Brain microvascular endothelial cell (primary cell): ENCODE results near the gene AATF.

Experiments used
- DNase-seq: peaks from one replicate; pipeline ENCODE4 v3.0.0-alpha.2; 2020
- H3K27ac ChIP-seq: fragments of 250-450 bp; sonication (Bioruptor Pico); 2 replicates; pipeline ENCODE4 v1.5.1; 2020; ENCODE audit warnings: mild to moderate bottlenecking, moderate library complexity
- H3K27me3 ChIP-seq: fragments of 250-450 bp; sonication (Bioruptor Pico); replicated peaks from 2 replicates; pipeline ENCODE4 v1.5.1; 2020; ENCODE audit warnings: mild to moderate bottlenecking
- H3K36me3 ChIP-seq: fragments of 250-450 bp; sonication (Bioruptor Pico); replicated peaks from 2 replicates; pipeline ENCODE4 v1.5.1; 2020; ENCODE audit warnings: mild to moderate bottlenecking
- H3K4me3 ChIP-seq: 2 replicates; pipeline ENCODE4 v1.5.1; 2011; ENCODE audit warnings: low read depth, mild to moderate bottlenecking, control low read depth, low read length, moderate library complexity
- in situ Hi-C: cut with HindIII; loops from 2 replicates; pipeline ENCODE4 v1.10.0; 2017; ENCODE audit warnings: low sequenced_read_pairs, low pct_ligation_motif_present
- TF ChIP-seq, protein P1 (sequence below): IDR thresholded peaks from 2 replicates; pipeline ENCODE4 v1.5.1; 2011; ENCODE audit warnings: low read depth, mild to moderate bottlenecking, moderate library complexity, low read length, control low read depth, inconsistent platforms; ENCODE audit errors: missing control alignments

AATF gene

DNA sequence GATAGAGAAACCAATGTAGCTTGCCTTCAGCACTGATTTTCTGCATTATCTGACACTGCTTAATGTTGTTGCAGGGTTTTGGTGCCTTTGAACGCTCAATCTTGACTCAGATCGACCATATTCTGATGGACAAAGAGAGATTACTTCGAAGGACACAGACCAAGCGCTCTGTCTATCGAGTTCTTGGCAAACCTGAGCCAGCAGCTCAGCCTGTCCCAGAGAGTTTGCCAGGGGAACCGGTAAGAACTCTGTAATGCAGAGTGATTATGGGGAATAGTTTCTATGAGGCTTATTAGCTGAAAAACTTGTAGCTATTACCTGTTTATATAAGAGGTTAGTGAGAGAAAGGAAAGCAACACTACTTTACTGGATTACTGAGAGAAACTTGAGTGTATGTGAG is 40.4 kb downstream of the AATF start:
- H3K4me3 ChIP-seq = no peak overlapping the region
- no peaks in the 10 kb centered on the region for H3K27me3 ChIP-seq
- in situ Hi-C loops = no loop called here
- H3K36me3 ChIP-seq = peaks cover 7% of the 10 kb centered on the region
- TF ChIP-seq, protein P1, sequence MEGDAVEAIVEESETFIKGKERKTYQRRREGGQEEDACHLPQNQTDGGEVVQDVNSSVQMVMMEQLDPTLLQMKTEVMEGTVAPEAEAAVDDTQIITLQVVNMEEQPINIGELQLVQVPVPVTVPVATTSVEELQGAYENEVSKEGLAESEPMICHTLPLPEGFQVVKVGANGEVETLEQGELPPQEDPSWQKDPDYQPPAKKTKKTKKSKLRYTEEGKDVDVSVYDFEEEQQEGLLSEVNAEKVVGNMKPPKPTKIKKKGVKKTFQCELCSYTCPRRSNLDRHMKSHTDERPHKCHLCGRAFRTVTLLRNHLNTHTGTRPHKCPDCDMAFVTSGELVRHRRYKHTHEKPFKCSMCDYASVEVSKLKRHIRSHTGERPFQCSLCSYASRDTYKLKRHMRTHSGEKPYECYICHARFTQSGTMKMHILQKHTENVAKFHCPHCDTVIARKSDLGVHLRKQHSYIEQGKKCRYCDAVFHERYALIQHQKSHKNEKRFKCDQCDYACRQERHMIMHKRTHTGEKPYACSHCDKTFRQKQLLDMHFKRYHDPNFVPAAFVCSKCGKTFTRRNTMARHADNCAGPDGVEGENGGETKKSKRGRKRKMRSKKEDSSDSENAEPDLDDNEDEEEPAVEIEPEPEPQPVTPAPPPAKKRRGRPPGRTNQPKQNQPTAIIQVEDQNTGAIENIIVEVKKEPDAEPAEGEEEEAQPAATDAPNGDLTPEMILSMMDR = no peak
- no peak overlapping the region for H3K27ac ChIP-seq
- no peak for DNase-seq

DNA sequence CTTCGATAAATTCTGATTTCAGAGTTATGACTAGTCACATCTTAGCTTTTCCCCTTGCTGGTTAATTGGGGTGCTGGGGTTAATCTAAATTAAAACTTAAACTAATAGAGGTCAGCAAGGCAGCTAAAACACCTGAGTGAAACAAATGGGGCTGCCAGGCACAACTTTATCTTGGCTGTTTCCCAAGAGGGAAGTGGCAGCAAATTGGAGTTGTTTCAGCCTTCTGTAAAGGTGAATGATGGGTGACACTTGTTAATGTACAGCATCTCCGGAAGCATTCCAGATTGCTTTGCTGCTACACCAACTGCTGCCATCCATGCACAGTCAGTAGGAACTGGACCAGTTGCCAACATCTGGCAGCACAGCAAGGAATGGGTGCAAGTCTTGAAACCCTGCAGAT is 43.9 kb downstream of the AATF start:
- Histone ChIP-seq H3K27ac (no peak overlapping the region), H3K36me3 (peaks cover 20% of the 10 kb centered on the region), H3K4me3 (no peak overlapping the region), H3K27me3 (no peaks in the 10 kb centered on the region)
- no peak for DNase-seq
- TF ChIP-seq, protein P1 = no peak
- in situ Hi-C loops = no loop called here

DNA sequence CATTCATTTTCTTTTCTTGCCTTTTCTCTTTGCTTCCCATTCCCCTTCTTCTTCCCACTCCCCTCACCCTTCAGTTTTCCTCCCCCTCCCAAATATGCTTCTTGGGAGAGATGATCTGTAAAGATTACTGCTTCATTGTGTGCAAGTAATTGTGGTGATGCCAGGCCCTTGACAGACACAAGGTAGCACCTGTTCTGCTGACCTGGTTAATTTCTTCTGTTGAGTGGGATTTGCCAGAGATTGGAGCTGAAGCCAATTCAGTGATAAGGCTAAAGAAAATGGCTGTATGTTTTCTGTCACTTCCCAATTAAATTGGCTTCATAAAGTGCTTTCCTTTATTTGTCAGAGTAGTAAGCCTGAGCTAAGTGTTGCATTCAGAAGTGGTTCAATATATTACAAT is 44.5 kb downstream of the AATF start:
- DNase-seq = no peak
- Histone ChIP-seq H3K36me3 (peaks cover 23% of the 10 kb centered on the region), H3K4me3 (no peak overlapping the region), H3K27ac (no peak overlapping the region), H3K27me3 (no peaks in the 10 kb centered on the region)
- TF ChIP-seq, protein P1 = no peak
- in situ Hi-C loops = no loop called here

DNA sequence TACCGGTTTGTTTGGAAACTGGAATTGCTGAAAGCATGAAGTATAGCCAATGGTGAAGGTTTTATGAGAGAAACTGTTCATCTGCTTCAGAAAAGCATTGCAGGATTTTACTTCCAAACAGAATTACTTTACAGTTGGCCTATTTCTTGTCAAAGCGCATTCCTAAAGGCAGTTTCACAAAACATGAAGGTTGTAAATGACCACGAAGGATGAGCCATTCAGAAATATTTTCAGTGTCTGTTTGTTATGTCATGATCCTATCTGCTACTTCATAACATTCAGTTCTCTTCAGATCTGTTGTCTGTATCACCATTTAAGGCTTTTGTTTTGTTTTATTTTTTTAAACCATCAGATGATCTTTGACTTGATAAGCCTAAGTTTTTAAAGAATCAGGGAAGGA is 45.7 kb downstream of the AATF start:
- DNase-seq = peak; percentile 12
- H3K4me3 ChIP-seq = no peak overlapping the region
- TF ChIP-seq, protein P1 = no peak
- peaks cover 15% of the 10 kb centered on the region for H3K36me3 ChIP-seq
- no peak overlapping the region for H3K27ac ChIP-seq
- no peaks in the 10 kb centered on the region for H3K27me3 ChIP-seq
- in situ Hi-C loops = no loop called here

DNA sequence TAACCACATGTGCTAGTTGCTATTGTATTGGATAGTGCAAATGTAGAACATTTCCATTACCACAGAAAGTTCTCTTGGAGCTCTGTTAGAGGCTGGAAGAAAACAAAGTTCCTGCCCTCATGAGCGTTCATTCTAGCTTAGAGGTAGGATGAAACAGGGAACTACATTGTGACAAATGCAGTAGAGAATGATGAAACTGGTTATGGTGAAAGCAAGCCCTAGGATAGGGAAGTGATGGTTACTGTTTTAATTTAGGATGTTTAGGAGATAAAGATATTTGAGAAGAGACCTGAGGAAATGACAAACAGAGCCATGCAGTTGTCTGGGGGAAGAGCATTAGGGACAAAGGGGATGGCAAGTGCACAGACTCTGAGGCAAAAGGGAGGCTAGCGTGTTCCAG is 50.7 kb downstream of the AATF start:
- no peak for DNase-seq
- in situ Hi-C loops = no loop called here
- Histone ChIP-seq H3K36me3 (peaks cover 19% of the 10 kb centered on the region), H3K4me3 (no peak overlapping the region), H3K27me3 (no peaks in the 10 kb centered on the region), H3K27ac (no peak overlapping the region)
- TF ChIP-seq, protein P1 = no peak

DNA sequence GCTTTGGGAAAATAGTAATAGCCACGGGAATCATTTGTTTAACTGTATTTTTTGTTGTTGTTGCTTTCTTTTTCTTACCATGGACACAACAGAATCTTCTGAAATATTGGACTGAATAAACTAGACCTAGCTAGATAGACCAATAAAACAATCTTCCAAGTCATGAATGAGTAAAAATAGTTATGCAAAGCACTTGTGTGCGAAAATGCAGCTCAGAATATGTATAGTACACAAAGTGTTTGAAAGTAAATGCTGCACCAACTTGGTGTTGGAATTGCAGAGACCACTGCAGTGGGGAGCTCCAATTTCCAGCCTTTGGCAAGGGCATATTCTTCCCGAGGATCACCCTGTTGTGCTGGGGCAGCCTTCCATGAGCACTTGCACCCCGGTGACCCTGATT is 68.0 kb downstream of the AATF start:
- Histone ChIP-seq H3K27me3 (no peaks in the 10 kb centered on the region), H3K36me3 (no peaks in the 10 kb centered on the region), H3K27ac (no peak overlapping the region), H3K4me3 (no peak overlapping the region)
- TF ChIP-seq, protein P1 = no peak
- in situ Hi-C loops = no loop called here
- no peak for DNase-seq
